Esophagus muscularis mucosa (tissue), 4 donors: Measurements from ENCODE around the gene PCNT.

ENCODE experiments used
- EP300 ChIP-seq: sonication (generic); formaldehyde crosslinking; IDR thresholded peaks from one replicate; pipeline ENCODE4 v1.6.1; 2017; ENCODE audit warnings: antibody characterized with exemption
- POLR2A ChIP-seq: fragments of 450-650 bp; IDR thresholded peaks from one replicate; pipeline ENCODE4 v1.6.1; 2017; ENCODE audit warnings: antibody characterized with exemption, moderate library complexity, mild to moderate bottlenecking, low read depth
- TF ChIP-seq, protein P1 (sequence below), 3 experiments: fragments of 200-600 bp in 2 of 3; fragments of 450-650 bp in 1 of 3; sonication (generic) in 2 of 3; IDR thresholded peaks; one replicate each; pipeline ENCODE4 v1.5.1; 2017 to 2019; ENCODE audit warnings: antibody characterized with exemption in 3 of 3, mild to moderate bottlenecking in 2 of 3, moderate library complexity in 1 of 3

- no peak for TF ChIP-seq EP300
- TF ChIP-seq, protein P1, sequence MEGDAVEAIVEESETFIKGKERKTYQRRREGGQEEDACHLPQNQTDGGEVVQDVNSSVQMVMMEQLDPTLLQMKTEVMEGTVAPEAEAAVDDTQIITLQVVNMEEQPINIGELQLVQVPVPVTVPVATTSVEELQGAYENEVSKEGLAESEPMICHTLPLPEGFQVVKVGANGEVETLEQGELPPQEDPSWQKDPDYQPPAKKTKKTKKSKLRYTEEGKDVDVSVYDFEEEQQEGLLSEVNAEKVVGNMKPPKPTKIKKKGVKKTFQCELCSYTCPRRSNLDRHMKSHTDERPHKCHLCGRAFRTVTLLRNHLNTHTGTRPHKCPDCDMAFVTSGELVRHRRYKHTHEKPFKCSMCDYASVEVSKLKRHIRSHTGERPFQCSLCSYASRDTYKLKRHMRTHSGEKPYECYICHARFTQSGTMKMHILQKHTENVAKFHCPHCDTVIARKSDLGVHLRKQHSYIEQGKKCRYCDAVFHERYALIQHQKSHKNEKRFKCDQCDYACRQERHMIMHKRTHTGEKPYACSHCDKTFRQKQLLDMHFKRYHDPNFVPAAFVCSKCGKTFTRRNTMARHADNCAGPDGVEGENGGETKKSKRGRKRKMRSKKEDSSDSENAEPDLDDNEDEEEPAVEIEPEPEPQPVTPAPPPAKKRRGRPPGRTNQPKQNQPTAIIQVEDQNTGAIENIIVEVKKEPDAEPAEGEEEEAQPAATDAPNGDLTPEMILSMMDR (IDR thresholded peaks at IDR 0.05), result no peak
- TF ChIP-seq POLR2A, result no peak
Observed at GRCh38 chr21:46411691-46412090, 87.7 kb downstream of the PCNT start.
